IPS DF 19.7 (cell line): ENCODE measurements around the gene ABR.
"Not testable (repeated sequence)": the region's sequence is repeated elsewhere in the genome, so short reads cannot be mapped to it uniquely, and the experiment has no call there.

ENCODE experiments used
- DNase-seq: peaks from one replicate; pipeline ENCODE4 v3.0.0-alpha.2; 2013; ENCODE audit warnings: low read depth, low spot score

The ABR gene

GRCh38 chr17:1095090-1095852 is 84.5 kb downstream of the ABR start:
- DNase-seq = no peak

DNA sequence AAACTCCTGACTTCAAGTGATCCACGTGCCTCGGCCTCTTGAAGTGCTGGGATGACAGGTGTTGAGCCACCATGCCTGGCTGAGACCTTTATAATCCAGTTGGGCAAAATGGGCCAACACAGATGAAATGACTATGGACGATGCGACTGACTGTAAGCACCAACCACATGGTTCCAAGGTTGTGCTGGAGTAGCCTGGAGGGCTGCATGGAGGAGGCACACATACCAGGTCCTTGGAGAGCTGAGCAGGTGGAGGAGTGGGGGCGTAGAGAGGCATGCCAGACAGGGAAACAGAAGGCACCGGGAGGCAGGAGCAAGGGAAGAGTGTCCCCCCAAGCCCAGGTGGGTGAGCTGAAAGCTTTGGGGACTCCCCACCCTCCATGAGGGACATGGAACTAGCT is 85.2 kb downstream of the ABR start:
- no peak for DNase-seq

- no peak for DNase-seq
Measured at GRCh38 chr17:1091900-1092299, 87.9 kb downstream of the ABR start.

DNA sequence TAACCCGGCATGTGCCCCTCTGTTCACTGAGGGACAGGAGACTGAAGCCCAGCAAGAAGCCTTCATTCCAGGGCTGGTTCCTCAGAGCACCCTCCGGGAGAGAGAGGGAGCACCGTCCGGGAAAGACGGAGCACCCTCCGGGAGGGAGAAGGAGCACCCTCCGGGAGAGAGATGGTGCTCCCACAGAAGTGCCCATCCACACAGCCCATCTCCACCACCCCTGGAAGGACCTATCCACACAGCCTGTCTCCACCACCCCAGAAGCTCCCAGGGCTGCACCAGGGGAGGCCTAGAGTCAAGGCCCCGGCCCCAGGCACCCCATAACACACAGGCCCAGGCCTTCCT is 88.6 kb downstream of the ABR start:
- DNase-seq = no peak

- DNase-seq = no peak
Measured at GRCh38 chr17:1090465-1091189, 89.2 kb downstream of the ABR start.

DNA sequence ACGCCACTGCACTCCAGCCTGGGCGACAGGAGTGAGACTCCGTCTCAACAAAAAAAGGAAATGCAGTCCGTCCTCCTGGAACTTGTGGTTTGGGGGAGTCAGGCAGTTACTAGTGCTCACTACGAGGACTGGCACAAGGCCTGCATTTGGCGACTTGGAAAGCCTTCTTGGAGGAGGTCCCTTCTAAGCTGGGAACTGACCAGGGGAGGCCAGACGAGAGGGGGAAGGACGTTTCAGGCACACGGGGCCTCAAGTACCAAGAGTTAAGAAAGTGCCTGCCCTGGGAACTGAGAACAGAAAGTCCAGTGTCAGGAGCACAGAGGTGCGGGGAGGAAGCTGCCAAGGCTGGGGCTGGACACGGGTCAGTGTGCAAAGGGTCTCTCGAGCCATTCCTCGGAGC is 89.9 kb downstream of the ABR start:
- no peak for DNase-seq

GRCh38 chr17:1087381-1088241 is 92.2 kb downstream of the ABR start:
- no peak for DNase-seq

DNA sequence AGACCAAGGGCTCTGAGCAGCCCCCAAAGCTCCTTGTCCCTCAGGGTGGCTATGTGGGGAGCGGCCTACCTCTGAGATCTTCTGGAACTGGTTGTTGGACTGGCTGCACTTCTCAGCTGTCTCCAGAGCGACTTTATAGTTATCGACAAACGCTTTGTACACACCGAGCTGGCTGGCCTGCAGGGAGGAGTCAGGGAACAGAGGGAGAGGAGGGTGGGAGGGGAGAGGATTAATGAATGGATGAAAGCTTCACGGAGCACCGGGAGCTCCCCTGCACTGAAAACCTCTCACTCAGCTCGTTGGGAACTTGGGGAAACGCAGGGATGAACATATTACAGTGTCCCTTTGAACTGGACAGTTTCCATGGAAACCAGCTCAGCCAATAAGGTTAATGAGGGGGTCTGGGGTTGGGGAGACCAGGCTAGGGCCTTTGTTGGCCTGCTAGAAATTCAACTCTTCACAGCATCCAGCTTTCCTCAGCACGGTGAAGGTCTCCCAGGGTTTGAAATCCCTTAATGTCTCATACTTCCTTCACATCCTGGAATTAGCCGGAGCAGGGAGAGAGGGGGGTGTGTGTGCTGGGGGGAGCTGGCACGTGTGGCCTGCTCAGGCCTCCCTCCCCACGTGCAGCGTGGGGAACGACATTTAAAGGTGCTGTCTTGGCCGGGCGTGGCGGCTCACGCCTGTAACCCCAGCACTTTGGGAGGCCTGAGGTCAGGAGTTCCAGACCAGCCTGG is 96.2 kb downstream of the ABR start:
- DNase-seq = no peak

DNA sequence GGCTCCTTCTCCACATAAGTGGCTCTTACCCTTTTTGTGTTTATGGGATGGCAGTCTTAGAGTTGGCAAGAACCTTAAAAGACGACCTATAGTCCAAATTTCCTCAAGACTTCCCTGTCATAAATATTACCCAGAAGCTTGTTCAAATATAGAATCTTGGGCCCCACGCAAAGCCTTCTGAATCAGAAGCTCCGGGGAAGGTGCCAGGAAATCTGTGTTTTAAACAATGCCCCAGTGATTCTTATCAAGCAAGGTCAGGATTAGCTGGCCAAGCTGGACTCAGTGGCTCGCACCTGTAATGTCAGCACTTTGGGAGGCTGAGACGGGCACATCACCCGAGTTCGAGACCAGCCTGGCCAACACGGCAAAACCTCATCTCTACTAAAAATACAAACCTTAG is 97.2 kb downstream of the ABR start:
- DNase-seq = no peak

DNA sequence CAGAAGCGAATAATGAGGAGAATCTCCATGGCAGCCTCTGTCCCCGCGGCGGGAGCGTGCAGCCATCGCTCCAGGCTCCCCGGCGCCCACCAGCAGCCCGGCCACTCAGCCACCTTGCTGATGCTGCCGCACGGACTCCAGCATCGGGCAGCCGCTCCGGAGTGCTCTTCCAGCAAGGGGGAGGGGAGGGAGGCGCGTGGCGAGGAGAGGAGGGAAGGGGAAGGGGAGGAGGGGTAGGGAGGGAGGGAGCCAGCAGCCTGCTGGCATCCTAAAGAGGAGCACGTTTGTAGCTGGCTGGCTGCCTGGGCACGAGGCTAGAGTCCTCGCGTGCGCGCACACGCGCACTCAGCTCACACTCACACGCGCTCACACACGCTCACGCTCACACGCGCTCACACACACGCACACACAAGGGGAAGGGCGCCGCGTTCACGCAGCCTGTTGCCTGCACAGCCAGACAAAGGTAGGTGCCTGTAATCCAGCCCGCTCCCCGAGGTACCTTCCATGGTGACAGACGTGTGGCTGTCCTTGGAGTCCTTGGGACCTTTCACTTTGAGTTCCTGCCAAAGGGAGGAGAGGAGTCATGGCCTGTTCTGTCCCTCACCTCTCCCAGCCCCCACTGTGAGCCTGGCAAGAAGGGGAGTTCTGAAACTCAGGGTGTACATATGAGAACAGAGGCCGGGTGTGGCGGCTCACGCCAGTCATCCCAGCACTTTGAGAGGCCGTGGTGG is 100.8 kb downstream of the ABR start:
- DNase-seq = no peak

DNA sequence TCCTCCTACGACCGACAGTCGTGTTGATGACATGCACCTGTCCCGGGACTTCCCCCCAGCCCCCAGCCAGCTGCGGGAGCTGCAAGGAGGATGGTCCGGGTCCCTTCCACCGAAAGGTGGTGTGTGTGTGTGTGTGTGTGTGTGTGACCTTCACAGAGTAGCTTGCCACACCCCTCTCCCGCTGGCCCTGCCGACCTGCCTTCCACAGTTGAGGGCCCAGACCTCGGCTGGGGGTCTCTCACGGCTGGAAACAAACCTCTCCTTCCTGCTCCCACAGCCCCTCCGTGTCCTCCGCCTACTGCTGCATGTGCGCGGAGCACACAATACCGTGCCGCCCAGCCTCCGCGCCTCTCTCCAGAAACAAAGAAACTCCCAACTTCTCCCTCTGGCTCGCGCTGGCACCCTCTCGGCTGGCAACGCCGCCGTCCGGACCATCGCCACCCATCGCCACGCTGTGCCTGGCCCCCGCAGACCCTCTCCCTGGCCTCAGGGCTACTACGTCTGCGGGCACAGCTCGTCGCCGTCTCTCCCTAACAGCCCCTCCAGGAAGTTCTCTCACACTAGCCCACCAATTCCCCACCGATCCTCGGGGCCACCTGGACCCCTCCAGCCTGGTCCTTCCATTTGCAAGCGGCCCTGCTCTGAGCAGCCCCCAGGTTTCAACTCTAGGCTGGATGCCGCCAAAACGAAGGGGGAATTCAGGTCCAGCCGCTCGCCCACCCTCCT is 101.6 kb downstream of the ABR start:
- no peak for DNase-seq

- no peak for DNase-seq
Measured at GRCh38 chr17:1077581-1077985, 102.2 kb downstream of the ABR start.

DNA sequence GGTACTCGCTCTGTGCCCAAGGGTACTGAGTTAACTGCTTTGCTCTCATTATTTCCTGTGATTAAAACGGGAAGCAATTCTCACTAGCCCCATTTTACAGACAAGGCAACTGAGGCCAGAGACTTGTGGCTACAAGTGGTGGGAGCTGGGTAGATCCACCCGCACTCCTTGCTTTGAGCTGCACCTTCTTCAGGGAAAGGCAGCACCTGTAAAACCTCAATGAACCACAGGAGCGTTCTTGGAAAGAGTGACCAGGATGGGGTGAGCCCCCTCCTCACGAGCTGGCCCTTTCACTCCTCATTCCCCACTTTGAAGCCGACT is 102.8 kb downstream of the ABR start:
- DNase-seq = no peak

DNA sequence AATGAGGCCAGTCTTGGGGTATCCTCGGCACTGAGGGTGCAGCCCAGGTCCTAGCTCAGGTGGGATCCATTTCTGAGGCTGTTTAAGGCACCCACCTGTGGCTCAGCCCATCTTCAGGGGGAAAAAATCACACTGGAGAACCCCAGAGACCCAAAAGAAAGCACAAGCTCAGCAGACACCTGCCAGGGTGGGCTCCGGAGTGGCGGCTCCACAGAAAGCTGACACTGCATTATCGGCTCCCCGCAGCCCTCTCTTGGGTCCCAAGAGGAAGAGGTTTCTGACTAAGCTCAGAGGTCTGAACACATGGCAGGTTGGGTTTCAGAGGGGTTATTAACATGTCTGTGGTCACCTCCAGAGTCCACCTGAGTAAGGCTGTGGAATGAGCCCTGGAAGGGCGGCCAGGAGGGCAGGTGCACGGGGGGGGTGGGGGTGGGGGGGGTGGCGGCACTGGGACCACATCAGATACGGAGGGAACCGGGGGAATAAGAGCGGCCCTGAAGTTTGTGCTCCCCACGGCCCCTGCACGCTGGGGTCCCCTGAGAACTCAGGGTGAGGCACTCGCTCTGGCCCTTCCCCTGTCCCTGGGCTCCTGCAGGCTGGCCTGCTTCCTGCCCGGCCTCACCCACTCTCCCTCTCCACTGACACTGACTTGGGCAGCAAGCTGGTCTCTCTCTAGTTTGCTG is 103.3 kb downstream of the ABR start:
- DNase-seq = no peak

DNA sequence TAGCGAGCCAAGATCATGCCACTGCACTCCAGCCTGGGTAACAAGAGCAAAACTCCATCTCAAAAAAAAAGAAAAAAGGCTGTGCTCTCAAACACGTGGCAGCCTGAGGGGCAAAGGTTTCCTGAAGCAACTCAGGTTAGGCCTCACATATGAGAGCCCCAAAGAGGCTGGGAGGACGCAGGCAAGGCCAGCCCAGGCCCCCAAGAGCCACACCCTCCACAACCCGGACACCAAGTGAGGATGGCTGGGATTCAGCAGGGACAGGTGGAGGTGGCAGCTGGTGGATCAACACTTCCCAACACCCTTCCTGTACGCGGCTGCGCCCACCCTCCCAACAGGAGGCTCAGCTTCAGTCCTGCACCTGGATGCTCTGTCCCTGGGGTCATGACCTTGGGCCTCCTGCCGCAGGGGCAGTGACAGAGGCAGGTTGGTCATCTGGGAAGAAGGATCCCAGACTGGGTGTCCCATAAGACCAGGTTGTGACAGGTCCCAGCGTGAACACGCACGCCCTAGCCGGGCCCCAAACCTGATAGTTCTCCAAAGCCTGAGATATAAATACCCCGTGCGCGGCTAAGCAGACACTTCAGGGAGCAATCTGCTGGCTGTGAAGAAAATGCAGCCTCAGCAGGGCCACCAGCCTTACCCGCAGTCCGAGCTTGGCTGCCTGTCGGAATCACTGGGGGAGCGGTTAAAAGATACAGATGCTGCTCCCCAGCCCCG is 104.7 kb downstream of the ABR start:
- no peak for DNase-seq

DNA sequence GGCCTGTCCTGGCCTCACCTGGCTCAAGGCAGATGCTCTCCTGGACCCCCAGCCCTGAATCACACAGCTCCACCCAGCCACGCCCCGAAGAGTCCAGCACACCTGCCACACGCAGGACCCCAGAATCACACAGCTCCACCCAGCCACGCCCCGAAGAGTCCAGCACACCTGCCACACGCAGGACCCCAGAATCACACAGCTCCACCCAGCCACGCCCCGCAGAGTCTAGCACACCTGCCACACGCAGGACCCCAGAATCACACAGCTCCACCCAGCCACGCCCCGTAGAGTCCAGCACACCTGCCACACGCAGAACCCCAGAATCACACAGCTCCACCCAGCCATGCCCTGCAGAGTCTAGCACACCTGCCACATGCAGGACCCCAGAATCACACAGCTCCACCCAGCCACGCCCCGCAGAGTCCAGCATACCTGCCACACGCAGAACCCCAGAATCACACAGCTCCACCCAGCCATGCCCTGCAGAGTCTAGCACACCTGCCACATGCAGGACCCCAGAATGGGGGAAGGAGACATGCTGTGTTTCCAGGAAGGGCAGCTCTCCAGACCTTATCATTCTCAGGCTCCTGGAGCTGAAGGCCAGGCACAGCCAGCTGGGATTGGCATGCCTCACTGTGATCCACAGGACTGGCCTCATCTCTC is 105.7 kb downstream of the ABR start:
- DNase-seq = not testable (repeated sequence)

DNA sequence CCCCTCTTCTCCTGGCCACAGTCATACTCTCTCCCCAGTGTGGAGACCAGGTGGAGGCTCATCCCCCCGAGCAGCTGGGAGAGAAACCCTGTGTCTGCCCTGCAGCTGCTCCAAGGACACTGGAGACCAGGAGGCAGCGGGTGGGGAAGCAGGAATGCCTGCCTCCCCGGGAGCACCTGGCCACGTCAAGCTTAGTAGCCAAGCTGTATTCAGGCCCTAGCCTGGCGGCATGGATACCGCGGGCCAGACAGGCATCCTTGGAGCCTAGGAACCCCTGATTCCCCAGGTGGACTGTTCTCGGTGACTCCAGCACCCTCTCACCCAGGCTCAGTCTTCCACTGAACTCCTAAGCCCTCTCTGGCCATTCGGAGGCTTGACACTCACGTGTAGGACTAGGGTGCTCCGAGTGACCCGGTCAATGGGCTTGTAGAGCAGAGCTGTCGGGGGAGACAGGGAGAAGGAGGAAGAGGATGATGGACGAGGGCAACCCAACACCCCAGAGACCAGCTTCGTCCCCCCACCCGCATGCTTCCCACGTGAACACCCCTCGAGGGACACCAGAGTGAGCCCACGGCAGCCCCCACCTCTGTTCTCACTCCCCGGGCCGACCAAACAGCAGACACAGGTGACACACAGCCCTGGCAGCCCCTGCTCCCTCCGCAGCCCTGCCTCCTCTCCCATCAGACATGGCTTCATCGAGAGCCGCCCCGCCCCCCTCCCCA is 106.4 kb downstream of the ABR start:
- no peak for DNase-seq

DNA sequence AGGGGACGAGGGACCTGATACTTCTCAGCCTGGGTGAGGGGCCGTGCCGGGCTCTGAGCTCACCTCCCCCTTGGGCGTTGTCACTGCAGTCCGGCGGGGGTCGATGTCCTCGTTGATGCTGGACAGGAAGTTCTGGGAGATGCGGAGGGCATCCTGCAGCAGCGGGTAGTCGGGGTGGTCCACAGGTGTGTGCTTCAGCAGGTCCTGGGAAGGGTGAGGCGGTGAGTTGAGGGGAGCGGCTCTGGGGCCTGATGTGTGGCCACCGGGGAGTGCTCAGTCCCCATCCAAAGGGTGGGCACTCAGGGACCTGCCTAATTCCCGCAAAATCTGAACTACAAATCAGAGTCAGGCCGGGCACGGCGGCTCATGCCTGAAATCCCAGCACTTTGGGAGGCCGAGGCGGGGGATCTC is 107.2 kb downstream of the ABR start:
- no peak for DNase-seq
